GM19023 (cell line): Measurements from ENCODE around the gene DCC.

ENCODE experiments used
- ATAC-seq: cut with Tn5 transposase; IDR thresholded peaks from one replicate; pipeline ENCODE4 v1.9.1; 2021; ENCODE audit warnings: mild to moderate bottlenecking, moderate library complexity; ENCODE audit not compliant: unreplicated experiment

The DCC gene

DNA sequence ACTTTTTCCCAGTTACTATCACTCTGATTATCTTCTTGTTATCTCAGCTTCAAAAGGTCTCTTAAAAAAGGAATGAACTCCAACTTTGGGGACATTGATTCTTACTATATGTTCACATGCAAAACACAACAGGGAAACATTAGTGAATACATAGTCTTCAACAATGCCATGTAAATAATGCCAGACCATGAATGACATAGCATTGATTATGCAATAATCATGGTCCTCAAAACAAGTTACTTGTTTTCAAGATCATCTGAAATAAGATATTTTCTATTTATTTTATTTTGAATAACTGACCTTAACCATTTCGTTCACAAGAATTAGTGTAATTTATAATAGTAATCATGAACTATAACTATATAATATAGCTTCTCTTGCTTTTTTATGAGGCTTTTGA, 982.2 kb downstream of the DCC start:
- ATAC-seq: no peak

DNA sequence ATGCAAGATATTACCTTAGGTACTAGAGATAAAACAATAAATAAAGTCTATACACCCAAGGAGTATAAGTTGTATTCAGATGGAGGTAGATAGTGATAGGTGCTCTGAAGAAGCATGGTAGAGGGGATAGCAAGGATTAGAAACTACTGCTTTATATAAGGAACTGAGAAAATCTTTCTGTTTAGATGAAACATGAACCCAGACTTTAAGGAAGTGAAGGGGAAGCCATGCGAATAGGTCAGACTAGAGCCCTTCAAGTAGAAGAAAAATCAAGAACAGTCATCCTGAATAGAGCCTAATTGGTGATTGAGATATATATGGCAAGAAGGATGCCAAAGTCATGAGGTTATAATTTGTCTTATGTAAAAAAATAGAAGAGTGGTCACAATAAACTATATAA, 984.4 kb downstream of the DCC start:
- ATAC-seq: no peak

DNA sequence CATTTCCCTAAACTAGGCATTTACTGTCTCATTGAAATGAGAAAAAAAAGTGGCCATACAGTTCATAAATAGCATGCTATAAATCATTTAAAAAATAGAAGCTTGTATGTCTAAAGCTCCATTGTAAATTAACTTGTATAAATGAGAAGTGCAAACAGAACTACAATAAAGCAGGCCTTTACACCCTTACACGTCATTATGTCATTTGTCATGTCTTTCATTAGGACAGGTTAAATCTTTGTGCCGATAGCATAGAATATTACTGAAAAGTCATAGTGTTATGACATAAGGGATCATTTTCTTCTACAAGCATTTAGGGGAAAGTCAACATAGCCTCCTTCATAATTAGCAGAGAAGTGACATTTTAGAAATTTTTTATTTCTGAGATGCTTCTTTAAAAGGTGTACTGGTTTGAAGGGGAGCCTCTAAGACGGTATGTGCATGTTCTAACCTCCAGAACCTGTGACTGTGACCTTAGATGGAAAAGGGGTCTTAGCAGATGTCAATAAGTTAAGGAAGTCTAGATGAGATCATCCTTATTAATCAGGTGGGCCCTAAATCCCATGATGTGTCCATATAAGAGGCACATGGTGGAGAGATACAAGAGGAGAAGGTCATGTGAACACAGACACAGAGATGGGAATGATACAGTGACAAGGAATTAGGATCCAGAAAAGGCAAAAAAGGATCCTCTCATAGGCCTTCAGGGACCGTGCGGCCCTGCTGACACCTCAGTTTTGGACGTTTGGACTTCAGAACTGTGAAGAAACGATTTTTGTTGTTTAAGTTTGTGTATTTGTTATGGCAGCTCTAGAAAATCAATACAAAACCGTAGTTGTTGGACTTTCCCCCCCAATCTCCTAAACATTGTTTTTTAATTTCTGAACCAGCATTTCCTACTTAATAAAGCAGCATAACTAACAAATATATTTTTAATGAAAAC, 1020.8 kb downstream of the DCC start:
- no peak for ATAC-seq

DNA sequence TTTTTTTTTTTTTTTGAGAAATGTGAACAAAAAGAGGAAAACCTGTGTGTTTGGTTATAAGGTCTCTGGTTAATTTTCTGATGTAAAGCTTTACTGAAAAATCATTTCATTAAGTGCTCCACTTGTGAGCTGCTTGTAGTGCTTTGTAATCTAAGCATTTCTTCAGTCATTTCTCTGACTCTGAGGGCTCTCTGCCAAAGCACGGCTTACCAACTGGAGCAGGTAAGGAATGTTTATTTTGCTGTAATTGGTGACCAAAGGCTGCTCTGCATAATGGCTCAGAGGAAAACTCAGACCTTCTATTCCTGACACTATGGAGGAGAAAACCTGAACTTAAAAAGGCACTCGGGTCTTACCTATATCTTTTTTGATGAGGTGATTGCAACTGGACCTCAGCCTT, 1035.6 kb downstream of the DCC start:
- no peak for ATAC-seq

DNA sequence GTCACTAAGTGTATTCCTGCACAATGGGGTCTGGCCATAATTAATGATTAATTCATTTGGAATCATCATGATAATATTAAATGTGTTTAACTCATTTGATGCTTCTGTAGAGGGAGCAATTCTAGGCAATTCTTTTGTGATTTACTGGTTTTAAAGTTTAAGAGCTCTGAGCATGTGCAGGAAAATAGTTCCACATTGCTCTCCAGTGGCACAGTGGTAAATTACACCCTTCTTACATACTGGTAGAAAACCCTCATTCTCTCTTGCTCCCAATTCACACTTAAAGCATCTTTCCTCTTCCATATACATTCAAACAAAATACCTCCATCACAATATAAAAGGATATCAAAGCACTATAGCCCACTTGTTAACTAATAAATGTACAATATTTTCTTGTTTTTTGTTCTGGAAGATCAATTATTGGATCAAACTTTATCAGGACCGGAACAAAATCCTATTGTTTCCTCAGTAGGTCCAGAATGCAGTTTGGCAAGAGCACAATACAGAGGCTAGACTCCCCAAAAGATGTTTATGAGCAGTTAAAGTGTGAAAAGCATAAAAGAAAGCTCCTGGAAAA, 1040.2 kb downstream of the DCC start:
- no peak for ATAC-seq

DNA sequence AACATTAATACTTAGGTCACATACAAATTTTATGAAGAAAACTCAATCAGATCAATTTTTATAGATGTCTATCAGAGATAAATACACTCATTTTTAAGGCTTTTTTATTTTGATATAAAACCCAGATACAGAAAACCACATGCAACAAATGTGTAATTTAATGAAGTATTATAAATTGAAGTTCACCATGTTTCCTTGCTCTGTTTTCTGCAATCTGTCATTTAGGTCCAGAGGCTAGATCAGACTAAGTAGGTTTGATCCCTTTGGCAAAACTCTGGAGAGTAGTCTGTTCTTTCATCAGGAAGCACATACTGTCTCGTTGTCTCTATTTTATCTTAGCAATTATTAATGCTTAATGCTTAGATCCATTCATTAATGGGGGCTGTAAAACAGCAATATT, 1042.9 kb downstream of the DCC start:
- ATAC-seq: no peak

DNA sequence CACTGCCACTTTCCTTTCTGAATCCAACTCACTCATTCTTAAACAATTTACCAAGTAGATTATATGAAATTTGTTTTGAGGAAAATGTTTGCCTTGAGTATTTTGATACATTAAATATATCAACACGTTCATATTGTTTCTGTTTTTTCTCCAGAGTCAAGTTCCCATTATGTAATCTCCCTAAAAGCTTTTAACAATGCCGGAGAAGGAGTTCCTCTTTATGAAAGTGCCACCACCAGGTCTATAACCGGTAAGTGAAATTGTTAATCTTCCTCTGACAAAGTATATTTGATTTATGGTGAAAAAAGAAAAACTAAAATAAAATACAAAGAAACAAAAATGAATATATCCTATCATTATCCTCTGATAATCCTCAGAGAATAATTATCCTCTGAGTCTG, 1045.9 kb downstream of the DCC start:
- no peak for ATAC-seq

DNA sequence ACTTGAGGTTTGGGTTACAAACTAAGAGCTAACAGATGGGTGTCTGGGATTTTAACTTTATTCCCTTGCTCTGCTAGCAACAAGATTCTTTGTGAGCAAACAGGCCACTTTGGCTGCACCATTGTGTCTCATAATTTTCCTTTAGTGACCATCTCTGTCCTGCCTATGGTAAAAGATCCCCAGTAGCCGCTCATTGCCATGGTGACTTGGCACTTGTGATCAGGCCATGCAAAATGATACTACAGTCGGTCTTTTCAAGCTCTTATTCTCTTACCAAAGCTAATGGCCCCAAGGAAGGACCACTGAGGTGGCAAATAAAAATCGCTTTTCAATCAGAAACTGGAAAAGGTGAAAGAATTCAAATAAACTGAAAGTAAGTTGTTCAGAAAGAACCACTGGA, 1047.6 kb downstream of the DCC start:
- ATAC-seq: no peak

DNA sequence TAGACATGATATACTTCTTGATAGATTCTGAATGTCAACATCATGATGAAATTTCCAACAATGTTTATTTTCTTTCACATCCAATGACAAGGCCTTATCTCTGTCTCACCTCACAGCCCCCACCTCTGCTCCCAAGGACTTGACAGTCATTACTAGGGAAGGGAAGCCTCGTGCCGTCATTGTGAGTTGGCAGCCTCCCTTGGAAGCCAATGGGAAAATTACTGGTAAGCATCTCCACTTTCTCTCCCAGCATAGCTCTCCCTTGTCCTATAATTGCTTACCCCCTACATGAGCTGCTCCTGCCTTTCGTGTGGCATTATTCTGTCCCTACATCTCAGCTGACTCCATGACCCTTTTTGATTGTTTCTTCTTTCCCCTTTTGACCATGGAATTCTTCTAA, 1062.7 kb downstream of the DCC start:
- no peak for ATAC-seq

DNA sequence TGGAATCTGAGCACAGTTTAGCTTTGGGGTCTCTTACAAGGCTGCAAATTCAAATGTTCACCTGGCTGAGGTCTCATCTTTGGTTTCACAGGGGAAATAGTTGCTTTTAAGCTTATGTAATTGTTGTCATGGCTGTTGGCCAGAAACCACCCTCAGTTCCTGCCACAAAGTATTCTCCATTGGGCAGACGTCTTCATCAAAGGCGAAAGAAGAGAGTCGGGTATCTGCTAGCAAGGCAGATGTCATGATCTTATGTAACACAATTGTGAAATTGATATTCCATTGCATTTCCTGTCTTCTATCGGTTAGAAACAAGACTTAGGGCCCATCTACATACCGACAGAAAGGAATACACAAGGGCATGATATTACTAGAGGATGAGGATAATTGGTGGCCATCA, 1068.3 kb downstream of the DCC start:
- ATAC-seq: no peak

DNA sequence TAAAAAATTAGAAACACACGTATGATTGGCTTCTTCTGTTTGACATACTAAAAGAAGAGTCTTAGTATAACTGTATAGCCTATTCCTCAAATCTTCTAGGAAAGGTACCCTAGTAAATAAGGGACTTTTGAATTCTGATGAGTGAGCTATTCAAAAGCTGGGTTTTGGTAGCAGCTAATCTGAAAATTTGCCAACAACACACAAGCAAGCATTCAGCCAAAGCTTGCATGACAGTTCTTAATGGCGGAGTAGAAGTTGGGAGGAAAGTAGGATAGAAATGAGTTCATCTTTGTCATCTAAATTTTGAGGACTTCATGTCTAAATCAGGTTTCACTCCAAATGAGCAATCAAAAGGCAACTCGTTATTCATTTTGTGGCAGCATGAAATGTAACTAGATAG, 1071.5 kb downstream of the DCC start:
- ATAC-seq: no peak

DNA sequence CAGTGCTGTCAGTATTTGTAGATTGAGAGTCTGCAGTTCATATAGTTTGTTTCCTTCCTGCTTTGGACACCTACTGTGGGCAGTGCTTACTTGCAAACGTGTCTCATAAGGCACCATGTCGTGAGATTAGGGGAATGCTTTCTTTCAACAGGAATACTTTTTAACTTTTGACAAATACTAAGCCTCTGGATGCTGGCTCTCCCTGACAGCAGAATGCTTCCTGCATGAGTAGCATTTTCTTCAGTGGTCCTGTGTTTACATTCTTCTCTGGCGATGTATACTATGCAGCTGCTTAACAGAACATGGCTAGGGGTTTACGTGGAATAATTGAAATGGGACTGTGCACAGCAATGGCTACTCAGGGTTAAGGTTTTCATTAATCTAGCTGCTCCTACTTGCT, 1077.0 kb downstream of the DCC start:
- no peak for ATAC-seq

DNA sequence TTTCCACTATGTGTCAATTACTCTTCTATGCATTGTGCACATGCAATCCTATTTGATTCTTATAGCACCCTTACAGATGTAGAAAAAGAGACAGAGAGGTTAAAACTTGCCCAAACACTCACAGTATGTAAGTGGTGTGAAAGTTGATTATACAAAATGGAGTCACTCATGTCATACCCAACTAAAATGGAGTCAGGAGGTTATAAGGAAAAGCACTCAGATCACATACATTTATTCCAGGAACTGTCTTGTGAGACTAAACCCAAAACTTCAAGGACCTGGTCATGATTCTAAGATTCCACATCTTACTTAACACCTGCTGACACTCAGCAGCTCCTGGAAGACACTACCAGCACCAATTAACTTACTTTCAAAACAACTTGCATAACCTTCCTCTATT, 1081.9 kb downstream of the DCC start:
- ATAC-seq: no peak

DNA sequence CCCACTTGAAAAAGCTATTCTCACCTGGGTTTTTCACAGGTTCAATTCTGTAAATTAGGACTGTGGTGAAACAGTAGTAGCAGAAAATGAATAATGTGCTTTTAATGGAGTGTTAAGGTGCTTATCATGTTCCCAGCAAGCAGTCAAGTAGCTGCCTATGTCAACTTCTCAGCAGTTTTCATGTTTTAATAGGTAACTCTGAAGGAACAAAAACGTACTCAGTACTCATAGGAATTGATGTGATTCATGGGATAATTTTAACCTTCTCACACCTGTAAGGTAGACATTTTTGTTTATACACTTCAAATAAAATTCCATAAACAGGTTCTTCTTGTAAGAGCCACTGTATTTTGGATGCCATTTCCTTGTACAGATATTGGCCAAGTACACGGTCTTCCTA, 1082.9 kb downstream of the DCC start:
- ATAC-seq: no peak

DNA sequence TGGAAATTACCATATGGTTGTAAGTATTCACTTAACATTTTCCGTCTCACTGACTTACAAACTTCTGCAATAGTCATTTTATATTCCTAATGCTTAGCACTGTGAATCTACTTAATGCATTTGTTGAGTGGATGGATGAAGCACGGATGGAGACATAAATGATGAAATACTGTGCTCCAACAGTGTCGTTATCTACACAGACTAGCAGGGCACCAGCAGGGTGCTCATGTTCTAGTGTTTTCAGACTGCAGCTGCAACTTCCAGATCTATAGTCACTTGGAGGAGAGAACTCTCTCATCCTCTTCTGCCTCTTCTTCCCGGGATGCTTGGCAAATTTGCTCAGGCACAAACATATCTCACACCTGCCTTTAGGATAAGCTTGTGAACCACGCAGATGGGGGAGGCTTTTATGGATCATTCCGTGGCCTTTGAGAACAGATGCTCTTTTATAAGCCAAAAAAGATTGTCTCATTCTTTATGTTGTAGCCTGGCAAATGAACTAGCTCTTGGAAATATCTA, 1086.7 kb downstream of the DCC start:
- ATAC-seq: no peak

DNA sequence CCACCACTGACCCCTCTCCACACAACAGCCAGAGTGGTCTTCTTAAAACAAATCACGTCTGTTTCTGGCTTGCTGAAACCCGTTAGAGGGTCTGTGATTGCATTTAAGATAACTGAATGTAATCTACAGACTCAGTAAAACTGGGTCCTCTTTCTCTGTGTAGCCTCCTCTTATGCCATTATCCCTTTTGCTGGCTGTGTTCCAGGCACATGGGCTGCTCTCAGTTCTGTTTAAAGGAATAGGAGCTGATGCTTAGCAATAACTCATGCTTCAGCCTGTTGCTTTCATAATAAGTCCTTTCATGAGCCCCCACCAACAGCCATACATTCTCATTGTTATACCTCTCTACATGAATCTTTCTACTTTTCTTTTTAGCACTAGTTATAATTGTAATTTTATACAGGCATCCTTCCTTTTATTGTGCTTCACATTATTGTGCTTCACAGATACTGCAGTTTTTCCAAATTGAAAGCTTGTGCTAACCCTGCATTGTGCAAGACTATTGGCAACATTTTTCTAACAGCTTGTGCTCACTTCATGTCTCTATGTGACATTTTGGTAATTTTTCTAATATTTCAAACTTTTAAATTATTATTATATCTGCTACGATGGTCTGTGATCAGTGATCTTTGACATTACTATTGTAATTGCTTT, 1101.9 kb downstream of the DCC start:
- no peak for ATAC-seq

DNA sequence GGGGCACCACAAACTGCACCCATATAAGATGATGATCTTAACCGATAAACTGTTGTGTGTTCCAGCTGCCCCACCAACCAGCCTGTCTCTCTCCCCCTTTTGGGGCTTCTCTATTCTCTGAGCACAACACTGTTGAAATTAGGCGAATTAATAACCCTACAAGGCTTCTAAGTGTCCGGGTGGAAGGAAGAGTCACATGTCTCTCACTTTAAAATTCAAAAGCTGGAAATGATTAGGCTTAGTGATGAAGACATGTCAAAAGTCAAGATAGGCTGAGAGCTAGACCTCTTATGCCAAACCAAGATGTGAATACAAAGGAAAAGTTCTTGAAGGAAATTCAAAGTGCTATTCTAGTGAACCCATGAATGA, 1102.4 kb downstream of the DCC start:
- ATAC-seq: no peak

DNA sequence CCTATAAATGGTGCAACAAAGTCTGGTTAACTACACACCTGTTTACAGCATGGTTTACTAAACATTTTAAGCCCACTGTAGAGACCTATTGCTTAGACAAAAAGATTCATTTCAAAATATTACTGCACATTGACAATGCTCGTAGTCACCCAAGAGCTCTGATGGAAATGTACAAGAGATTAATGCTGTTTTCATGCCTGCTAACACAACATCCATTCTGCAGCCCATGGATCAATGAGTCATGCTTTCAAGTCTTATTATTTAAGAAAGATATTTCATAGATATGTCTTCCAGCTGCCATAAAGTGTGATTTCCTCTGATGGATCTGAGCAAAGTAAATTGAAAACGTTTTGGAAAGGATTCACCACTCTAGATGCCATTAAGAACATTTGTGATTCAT, 1103.3 kb downstream of the DCC start:
- no peak for ATAC-seq

DNA sequence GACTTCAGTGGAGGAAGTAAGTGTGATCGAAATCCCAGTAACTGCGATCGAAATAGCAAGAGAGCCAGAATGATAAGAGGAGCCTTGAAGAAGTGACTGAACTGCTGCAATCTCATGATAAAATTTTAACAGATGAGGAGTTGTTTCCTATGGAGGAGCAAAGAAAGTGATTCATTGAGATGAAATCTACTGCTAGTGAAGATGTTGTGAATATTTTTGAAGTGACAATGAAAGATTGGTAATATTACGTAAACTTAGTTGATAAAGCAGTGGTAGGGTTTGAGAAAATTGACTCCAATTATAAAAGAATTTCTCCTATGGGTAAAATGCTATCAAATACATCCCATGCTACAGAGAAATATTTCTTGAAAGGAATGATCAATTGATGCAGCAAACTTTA, 1103.8 kb downstream of the DCC start:
- ATAC-seq: no peak

DNA sequence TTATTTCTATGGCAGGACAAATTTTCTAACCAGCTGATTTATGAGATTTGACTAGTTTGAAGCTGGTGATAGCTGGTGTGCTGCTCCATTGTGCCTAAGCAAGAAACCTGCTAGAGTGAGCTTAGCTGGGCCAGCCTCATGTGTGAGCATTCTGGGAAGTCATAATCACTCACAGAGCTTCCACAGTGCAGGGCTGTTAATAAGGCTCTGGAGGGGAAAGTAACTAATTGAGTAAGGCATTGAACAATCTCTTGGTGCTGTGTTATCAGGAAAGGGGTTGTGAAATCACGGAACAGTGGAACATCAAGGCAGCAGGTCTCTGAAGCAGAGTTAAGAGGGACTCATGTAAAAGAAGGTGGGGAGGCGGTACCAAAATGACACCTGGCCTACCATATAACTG, 1111.9 kb downstream of the DCC start:
- ATAC-seq: no peak

DNA sequence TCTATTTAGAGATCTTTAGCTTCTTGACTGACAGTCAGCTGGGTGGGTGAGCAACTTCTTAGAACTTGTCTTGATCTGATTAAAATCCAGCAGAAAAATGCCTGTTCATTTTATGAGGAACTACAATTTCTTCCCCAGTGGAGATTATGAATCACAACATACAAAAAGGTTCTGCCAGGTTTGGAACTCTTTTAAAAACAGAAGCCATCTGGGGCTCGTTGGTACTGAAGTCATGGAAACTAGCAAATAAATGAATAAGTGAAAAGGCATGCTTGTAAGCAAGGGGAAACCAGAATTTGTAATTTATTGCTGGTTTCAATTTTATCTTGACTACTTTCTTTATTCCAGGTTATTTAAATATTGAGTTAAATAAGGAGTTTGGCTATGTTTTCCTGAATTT, 1117.1 kb downstream of the DCC start:
- ATAC-seq: no peak

DNA sequence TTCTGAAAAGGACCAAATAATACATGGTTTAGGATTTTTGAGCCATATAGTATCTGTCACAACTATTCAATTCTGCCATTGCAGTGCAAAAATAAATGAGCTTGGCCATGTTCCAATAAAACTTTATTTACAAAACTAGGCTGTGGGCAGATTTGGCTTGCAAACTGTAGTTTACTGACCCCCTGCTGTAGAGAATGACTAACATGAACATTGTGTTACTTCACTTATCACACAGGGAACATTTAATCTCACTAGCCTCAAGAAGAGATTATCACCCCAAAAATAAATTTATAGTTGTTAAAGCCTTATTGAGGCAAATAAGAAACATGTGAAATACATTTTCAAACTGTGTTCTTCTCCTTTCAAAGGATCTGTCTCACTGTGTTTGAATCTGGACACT, 1118.3 kb downstream of the DCC start:
- no peak for ATAC-seq
